HG02938 (cell line): Measurements from ENCODE around the gene RNLS.

Source experiments
- ATAC-seq: cut with Tn5 transposase; IDR thresholded peaks from one replicate; pipeline ENCODE4 v1.9.1; 2021; ENCODE audit warnings: mild to moderate bottlenecking, moderate library complexity; ENCODE audit not compliant: unreplicated experiment

The RNLS gene

GRCh38 chr10:88582806-88583583 is at the start of gene RNLS:
RNLS (minus strand) TSS chr10:88583318.
- peak; percentile 86 for ATAC-seq

GRCh38 chr10:88624840-88625239 is 41.7 kb upstream of the RNLS start:
- no peak for ATAC-seq

GRCh38 chr10:88623835-88624234 is 40.7 kb upstream of the RNLS start:
- no peak for ATAC-seq

- ATAC-seq, result no peak
Observed at GRCh38 chr10:88620441-88620840, 37.3 kb upstream of the RNLS start.

- ATAC-seq, result no peak
Observed at GRCh38 chr10:88618496-88618895, 35.4 kb upstream of the RNLS start.

GRCh38 chr10:88617772-88618300 is 34.7 kb upstream of the RNLS start:
- no peak for ATAC-seq

GRCh38 chr10:88616250-88616977 is 33.3 kb upstream of the RNLS start:
- no peak for ATAC-seq

- no peak for ATAC-seq
Observed at GRCh38 chr10:88608780-88609179, 25.7 kb upstream of the RNLS start.

- peak; percentile 65 for ATAC-seq
Observed at GRCh38 chr10:88608052-88608732, 25.1 kb upstream of the RNLS start.

GRCh38 chr10:88598055-88598454 is 14.9 kb upstream of the RNLS start:
- ATAC-seq, result peak; percentile 88

- no peak for ATAC-seq
Observed at GRCh38 chr10:88594482-88594881, 11.4 kb upstream of the RNLS start.

GRCh38 chr10:88592906-88593305 is 9.8 kb upstream of the RNLS start:
- no peak for ATAC-seq

- no peak for ATAC-seq
Observed at GRCh38 chr10:88592381-88592780, 9.3 kb upstream of the RNLS start.

- ATAC-seq, result no peak
Observed at GRCh38 chr10:88586462-88586861, 3.3 kb upstream of the RNLS start, which contains the start of gene LIPJ. LIPJ (plus strand) TSS chr10:88586762; CDS start chr10:88590688, 3,926 bp downstream.

GRCh38 chr10:88583584-88583957 is 453 bp upstream of the RNLS start:
- ATAC-seq, result no peak

- peak; percentile 6 for ATAC-seq
Observed at GRCh38 chr10:88582411-88582805, 710 bp downstream of the RNLS start.

- ATAC-seq, result no peak
Observed at GRCh38 chr10:88565072-88565471, 18.0 kb downstream of the RNLS start.

- no peak for ATAC-seq
Observed at GRCh38 chr10:88562152-88562551, 21.0 kb downstream of the RNLS start.

GRCh38 chr10:88557658-88558057 is 25.5 kb downstream of the RNLS start:
- ATAC-seq, result no peak

GRCh38 chr10:88557256-88557655 is 25.9 kb downstream of the RNLS start:
- ATAC-seq, result no peak

GRCh38 chr10:88555190-88555908 is 27.8 kb downstream of the RNLS start:
- no peak for ATAC-seq
